Measurements from ENCODE around the gene ASCL2.

Gene ASCL2

GRCh38 chr11:2270322-2271076 is at the start of gene ASCL2:
Gene ASCL2, minus strand, starts transcription at chr11:2270588. Its CDS starts 256 bp downstream, at chr11:2270332.
- FAIRE-seq: no peak

GRCh38 chr11:2319791-2320472 is 49.5 kb upstream of the ASCL2 start:
- FAIRE-seq: no peak

GRCh38 chr11:2318707-2319106 is 48.3 kb upstream of the ASCL2 start:
- FAIRE-seq: no peak

GRCh38 chr11:2318123-2318522 is 47.7 kb upstream of the ASCL2 start:
- FAIRE-seq: no peak

GRCh38 chr11:2317354-2318050 is 47.1 kb upstream of the ASCL2 start:
- FAIRE-seq: no peak

GRCh38 chr11:2316963-2317244 is 46.5 kb upstream of the ASCL2 start:
- no peak for FAIRE-seq

- no peak for FAIRE-seq
These were observed 46.0 kb upstream of the ASCL2 start for GRCh38 chr11:2316169-2316962.

- no peak for FAIRE-seq
These were observed 45.2 kb upstream of the ASCL2 start for GRCh38 chr11:2315395-2316168.

GRCh38 chr11:2314525-2315394 is 44.4 kb upstream of the ASCL2 start:
- FAIRE-seq: no peak

GRCh38 chr11:2314136-2314524 is 43.7 kb upstream of the ASCL2 start:
- no peak for FAIRE-seq

- FAIRE-seq: no peak
These were observed 42.9 kb upstream of the ASCL2 start for GRCh38 chr11:2313051-2313951.

- no peak for FAIRE-seq
These were observed 42.0 kb upstream of the ASCL2 start for GRCh38 chr11:2312232-2313042.

GRCh38 chr11:2311353-2312133 is 41.2 kb upstream of the ASCL2 start:
- no peak for FAIRE-seq

GRCh38 chr11:2310786-2311352 is 40.5 kb upstream of the ASCL2 start:
- no peak for FAIRE-seq

GRCh38 chr11:2310073-2310785 is 39.8 kb upstream of the ASCL2 start:
- FAIRE-seq: no peak

GRCh38 chr11:2309251-2310072 is 39.1 kb upstream of the ASCL2 start:
- no peak for FAIRE-seq

GRCh38 chr11:2308713-2309112 is 38.3 kb upstream of the ASCL2 start:
- FAIRE-seq: no peak
